B cell (primary cell): ENCODE results near the gene IBSP. TPM values are rescaled to one million over a fixed set of nuclear protein-coding genes. Genes with fewer than 3 reads are reported as not detected.

ENCODE experiments used
- ATAC-seq: fragments of 200-7000 bp; cut with Tn5 transposase; one replicate; pipeline ENCODE4 v1.10.0; 2021; ENCODE audit warnings: low read depth, mild to moderate bottlenecking, moderate number of reproducible peaks, moderate library complexity
- CTCF ChIA-PET: fragments of 350-600 bp; sonication (Branson Sonifier 250); formaldehyde crosslinking; loops from one replicate; lab custom pipeline; 2021; ENCODE audit warnings: antibody characterized with exemption, inconsistent platforms; lab: Charles Lee
- POLR2A ChIA-PET: fragments of 350-600 bp; sonication (Branson Sonifier 250); formaldehyde crosslinking; loops from one replicate; lab custom pipeline; 2021; ENCODE audit warnings: antibody characterized with exemption; lab: Charles Lee
- DNase-seq: peaks from one replicate; pipeline ENCODE4 v3.0.0; 2013
- H2AFZ ChIP-seq: 2 replicates; pipeline ENCODE4 v1.6.1; 2012; ENCODE audit warnings: mild to moderate bottlenecking, low read depth, low read length; ENCODE audit not compliant: insufficient read depth, poor library complexity, severe bottlenecking
- H3K27ac ChIP-seq, 2 donors: 1 replicate in 1 of 2; 2 replicates in 1 of 2; pipeline ENCODE4 v1.5.1; 2012 to 2013; ENCODE audit warnings: low read length in 2 of 2, mild to moderate bottlenecking in 2 of 2, moderate library complexity in 1 of 2
- H3K27me3 ChIP-seq, 4 experiments: fragments of 200-600 bp in 1 of 4; sonication (generic) in 1 of 4; replicated peaks in 1 of 4; 1 replicate in 2 of 4; 2 replicates in 2 of 4; pipeline versions ENCODE4 v1.6.1 to v1.7.0; 2013 to 2016; ENCODE audit warnings: low read length in 3 of 4, mild to moderate bottlenecking in 2 of 4, mixed read lengths in 1 of 4, moderate library complexity in 1 of 4; ENCODE audit not compliant: insufficient read depth in 4 of 4, control insufficient read depth in 3 of 4; ENCODE audit errors: control extremely low read depth in 1 of 4
- H3K36me3 ChIP-seq, 2 experiments: replicated peaks in 1 of 2; 1 replicate in 1 of 2; 2 replicates in 1 of 2; pipeline versions ENCODE4 v1.6.1 to v1.7.1; 2013; ENCODE audit warnings: low read length in 1 of 2; ENCODE audit not compliant: insufficient read depth in 2 of 2, control insufficient read depth in 1 of 2; ENCODE audit errors: control extremely low read depth in 1 of 2, extremely low read depth in 1 of 2
- H3K4me1 ChIP-seq, 2 donors: fragments of 200-600 bp in 1 of 2; sonication (generic) in 1 of 2; 1 replicate in 1 of 2; 2 replicates in 1 of 2; pipeline versions ENCODE4 v1.5.1 to v1.6.1; 2013 to 2017; ENCODE audit warnings: low read length in 2 of 2; ENCODE audit not compliant: control insufficient read depth in 2 of 2, insufficient read depth in 2 of 2
- H3K4me2 ChIP-seq: replicated peaks from 2 replicates; pipeline ENCODE3; 2012; ENCODE audit warnings: mild to moderate bottlenecking, low read depth, low read length; ENCODE audit not compliant: poor library complexity, severe bottlenecking
- H3K4me3 ChIP-seq, 5 experiments: fragments of 200-600 bp in 1 of 5; sonication (generic) in 1 of 5; 1 replicate in 3 of 5; 2 replicates in 2 of 5; pipeline versions ENCODE4 v1.5.1 to v1.7.0; 2011 to 2016; ENCODE audit warnings: low read length in 4 of 5, mild to moderate bottlenecking in 4 of 5, low read depth in 2 of 5, control low read depth in 1 of 5, moderate library complexity in 1 of 5; ENCODE audit not compliant: insufficient read depth in 1 of 5; ENCODE audit errors: control extremely low read depth in 1 of 5, extremely low read depth in 1 of 5
- H3K79me2 ChIP-seq: fragments of 200-600 bp; sonication (generic); one replicate; pipeline ENCODE4 v1.6.0; 2016; ENCODE audit warnings: low read length; ENCODE audit not compliant: control insufficient read depth, insufficient read depth
- H3K9ac ChIP-seq: fragments of 200-600 bp; sonication (generic); 2 replicates; pipeline ENCODE4 v1.6.1; 2017; ENCODE audit warnings: mild to moderate bottlenecking, low read length, moderate library complexity
- H3K9me3 ChIP-seq, 3 donors: one replicate each; pipeline versions ENCODE4 v1.6.1 to v1.7.1; 2013; ENCODE audit warnings: low read length in 2 of 3; ENCODE audit not compliant: control insufficient read depth in 2 of 3, insufficient read depth in 1 of 3; ENCODE audit errors: control extremely low read depth in 1 of 3
- H4K20me1 ChIP-seq: 2 replicates; pipeline ENCODE4 v1.6.0; 2012; ENCODE audit warnings: mild to moderate bottlenecking, low read length; ENCODE audit not compliant: insufficient read depth, control insufficient read depth, poor library complexity, severe bottlenecking
- H3K27ac Mint-ChIP-seq: one replicate; pipeline ENCODE4 v1.8.0; 2021; ENCODE audit warnings: mixed read lengths
- H3K27me3 Mint-ChIP-seq: one replicate; pipeline ENCODE4 v1.8.0; 2021; ENCODE audit warnings: mixed read lengths
- H3K4me1 Mint-ChIP-seq: one replicate; pipeline ENCODE4 v1.8.0; 2021; ENCODE audit warnings: mixed read lengths
- H3K4me3 Mint-ChIP-seq: one replicate; pipeline ENCODE4 v1.8.0; 2021; ENCODE audit warnings: mixed read lengths
- H3K9me3 Mint-ChIP-seq: one replicate; pipeline ENCODE4 v1.8.0; 2022; ENCODE audit warnings: mixed read lengths; ENCODE audit not compliant: insufficient read depth
- CTCF ChIP-seq: fragments of 200-600 bp; IDR thresholded peaks from one replicate; pipeline ENCODE4 v1.8.0; 2022; ENCODE audit warnings: antibody characterized with exemption, mild to moderate bottlenecking
- EZH2 ChIP-seq: IDR thresholded peaks from 2 replicates; pipeline ENCODE4 v1.6.1; 2012; ENCODE audit warnings: borderline replicate concordance, low read depth, mild to moderate bottlenecking, moderate library complexity, low read length; ENCODE audit not compliant: insufficient read depth, poor library complexity, severe bottlenecking
- WGBS: methylation state at CpG from one replicate; pipeline ENCODE4 v1.1.5; 2013; ENCODE audit warnings: missing lambda C conversion rate; ENCODE audit not compliant: insufficient coverage; 5-methylcytosine and 5-hydroxymethylcytosine counted together
- intact Hi-C: fragments of 100-400 bp; cut with micrococcal nuclease; formaldehyde crosslinking; loops from one replicate; pipeline ENCODE4 v1.10.0; 2022
- polyA plus RNA-seq: library from polyadenylated mRNA; depleted of rRNA; stranded (reverse); fragments of >200 nt; gene quantifications from 2 replicates; pipeline ENCODE4 v1.2.3, GENCODE V29; 2012
- total RNA-seq, 2 donors: library from RNA; stranded (reverse); fragments of 120-200 nt in 1 of 2; gene quantifications; 1 replicate in 1 of 2; 2 replicates in 1 of 2; pipeline versions ENCODE4 v1.2.3 to v1.2.4, GENCODE V29; 2013 to 2022

Gene IBSP
- total and polyA plus RNA-seq, 2 donors (not counting 1 experiment from before 2014, with no cell fraction given), result not detected

- no peak for ATAC-seq
- ChIA-PET CTCF (interaction anchor here (0.8 to 3.1 kb wide), 7 partner anchors 10 to 473 kb away, joined by 3 to 14 read pairs (median 8); partner anchors contain the start of gene MEPE), POLR2A (no interaction called here)
- Mint-ChIP-seq H3K9me3 (no peaks in the 10 kb centered on the region), H3K4me1 (peaks cover 7% of the 10 kb centered on the region), H3K27ac (no peak overlapping the region), H3K4me3 (peak overlapping the region; percentile 58), H3K27me3 (peaks cover 12% of the 10 kb centered on the region)
- H2AFZ ChIP-seq, result peak overlapping the region; percentile 70
- H3K4me3 ChIP-seq, result peak overlapping the region in 4 of 5 experiments; percentile 14 to 48 (median 32)
- 4% methylated on average over 4 of the region's 15 CpGs for WGBS
- H3K27ac ChIP-seq, result no peak overlapping the region
- H3K4me2 ChIP-seq, result peak overlapping the region; percentile 63
- DNase-seq, result peak; percentile 44
- peaks cover 4 to 7% of the 10 kb centered on the region in 2 donors for H3K4me1 ChIP-seq
- intact Hi-C loops, result no loop called here
- H3K9ac ChIP-seq, result peak overlapping the region; percentile 33
- no peaks in the 10 kb centered on the region for H3K36me3 ChIP-seq
- H3K9me3 ChIP-seq, result no peaks in the 10 kb centered on the region
- TF ChIP-seq EZH2 (no peak), CTCF (peak; percentile 66)
- no peaks in the 10 kb centered on the region for H4K20me1 ChIP-seq
- peaks cover 0 to 3% (median 0%) of the 10 kb centered on the region in 4 experiments for H3K27me3 ChIP-seq
- no peaks in the 10 kb centered on the region for H3K79me2 ChIP-seq
These were observed 49.4 kb downstream of the IBSP start for GRCh38 chr4:87848622-87849351.

DNA sequence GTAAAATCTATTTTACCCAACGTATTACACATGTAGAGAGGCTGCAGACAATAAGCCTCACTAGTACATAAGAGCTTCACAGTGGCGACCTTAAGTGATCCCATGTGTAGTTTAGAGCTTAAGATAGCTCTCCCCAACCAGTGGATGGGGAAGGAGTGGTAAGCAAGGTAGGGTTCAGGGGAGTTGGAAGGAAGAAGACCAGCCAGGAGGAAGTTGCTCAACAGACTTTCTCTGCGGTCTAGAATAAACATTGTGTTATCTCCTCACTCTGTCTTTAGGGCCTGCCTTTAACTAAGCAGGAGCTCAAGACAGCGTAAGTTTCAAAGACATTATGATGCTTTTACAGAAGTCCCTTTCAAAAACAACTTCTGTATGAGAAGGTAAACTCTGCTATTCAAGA lies 50.3 kb downstream of the IBSP start:
- Histone ChIP-seq H3K4me3 (no peak overlapping the region), H3K4me2 (no peak overlapping the region), H4K20me1 (no peaks in the 10 kb centered on the region), H3K27me3 (peaks cover 0 to 3% (median 0%) of the 10 kb centered on the region in 4 experiments), H3K9ac (no peak overlapping the region), H3K79me2 (no peaks in the 10 kb centered on the region), H3K9me3 (no peaks in the 10 kb centered on the region), H3K27ac (no peak overlapping the region), H3K36me3 (no peaks in the 10 kb centered on the region), H3K4me1 (peaks cover 4 to 7% of the 10 kb centered on the region in 2 donors), H2AFZ (no peak overlapping the region)
- Mint-ChIP-seq H3K4me1 (peaks cover 7% of the 10 kb centered on the region), H3K9me3 (no peaks in the 10 kb centered on the region), H3K27ac (no peak overlapping the region), H3K27me3 (peaks cover 9% of the 10 kb centered on the region), H3K4me3 (no peak overlapping the region)
- ChIA-PET POLR2A (no interaction called here), CTCF (interaction anchor here (0.8 to 3.1 kb wide), 5 partner anchors 9 to 474 kb away, joined by 4 to 14 read pairs (median 9); no protein-coding TSS in a partner anchor)
- WGBS, result no CpG with 5 or more reads among the region's 4 CpGs
- intact Hi-C loops, result loop anchor here (5.0 kb wide), 1 partner anchor 668 kb away; no protein-coding TSS in a partner anchor
- DNase-seq (no peak), ATAC-seq (no peak)
- TF ChIP-seq EZH2 (no peak), CTCF (no peak)
